Fibroblast of mammary gland (primary cell): ENCODE results near the gene PAK3.

Source experiments
- DNase-seq: peaks from one replicate; pipeline ENCODE4 v3.0.0-alpha.2; 2010; ENCODE audit warnings: low read depth
- H3K4me3 ChIP-seq: 2 replicates; pipeline ENCODE4 v1.5.1; 2011; ENCODE audit warnings: low read depth, mild to moderate bottlenecking, low read length, moderate library complexity; ENCODE audit not compliant: control insufficient read depth
- TF ChIP-seq, protein P1 (sequence below): conservative IDR thresholded peaks from 2 replicates; pipeline ENCODE4 v1.5.1; 2011; ENCODE audit warnings: low read depth, low read length, inconsistent platforms; ENCODE audit not compliant: control insufficient read depth, insufficient read depth

The PAK3 gene

DNA sequence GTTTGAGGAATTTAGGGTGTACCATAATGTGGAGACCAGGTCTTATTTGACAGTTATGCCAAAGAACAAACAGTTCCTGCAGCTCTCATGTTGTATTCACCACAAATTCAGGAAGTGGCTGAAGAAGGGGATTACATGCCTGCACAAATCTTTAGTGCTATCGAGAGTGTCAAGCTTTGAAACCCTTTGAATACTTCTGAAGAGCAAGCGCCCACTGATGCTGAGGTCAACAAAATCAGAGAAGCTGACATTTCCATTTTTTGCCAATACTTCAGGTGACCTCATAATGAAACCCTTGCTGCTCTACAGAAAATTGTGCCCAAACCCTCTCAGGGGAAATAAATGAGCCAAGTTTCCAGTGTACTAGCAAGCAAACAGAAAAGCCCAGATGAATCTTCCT lies 28.4 kb downstream of the PAK3 start:
- H3K4me3 ChIP-seq = no peak overlapping the region
- TF ChIP-seq, protein P1, sequence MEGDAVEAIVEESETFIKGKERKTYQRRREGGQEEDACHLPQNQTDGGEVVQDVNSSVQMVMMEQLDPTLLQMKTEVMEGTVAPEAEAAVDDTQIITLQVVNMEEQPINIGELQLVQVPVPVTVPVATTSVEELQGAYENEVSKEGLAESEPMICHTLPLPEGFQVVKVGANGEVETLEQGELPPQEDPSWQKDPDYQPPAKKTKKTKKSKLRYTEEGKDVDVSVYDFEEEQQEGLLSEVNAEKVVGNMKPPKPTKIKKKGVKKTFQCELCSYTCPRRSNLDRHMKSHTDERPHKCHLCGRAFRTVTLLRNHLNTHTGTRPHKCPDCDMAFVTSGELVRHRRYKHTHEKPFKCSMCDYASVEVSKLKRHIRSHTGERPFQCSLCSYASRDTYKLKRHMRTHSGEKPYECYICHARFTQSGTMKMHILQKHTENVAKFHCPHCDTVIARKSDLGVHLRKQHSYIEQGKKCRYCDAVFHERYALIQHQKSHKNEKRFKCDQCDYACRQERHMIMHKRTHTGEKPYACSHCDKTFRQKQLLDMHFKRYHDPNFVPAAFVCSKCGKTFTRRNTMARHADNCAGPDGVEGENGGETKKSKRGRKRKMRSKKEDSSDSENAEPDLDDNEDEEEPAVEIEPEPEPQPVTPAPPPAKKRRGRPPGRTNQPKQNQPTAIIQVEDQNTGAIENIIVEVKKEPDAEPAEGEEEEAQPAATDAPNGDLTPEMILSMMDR = no peak
- no peak for DNase-seq

DNA sequence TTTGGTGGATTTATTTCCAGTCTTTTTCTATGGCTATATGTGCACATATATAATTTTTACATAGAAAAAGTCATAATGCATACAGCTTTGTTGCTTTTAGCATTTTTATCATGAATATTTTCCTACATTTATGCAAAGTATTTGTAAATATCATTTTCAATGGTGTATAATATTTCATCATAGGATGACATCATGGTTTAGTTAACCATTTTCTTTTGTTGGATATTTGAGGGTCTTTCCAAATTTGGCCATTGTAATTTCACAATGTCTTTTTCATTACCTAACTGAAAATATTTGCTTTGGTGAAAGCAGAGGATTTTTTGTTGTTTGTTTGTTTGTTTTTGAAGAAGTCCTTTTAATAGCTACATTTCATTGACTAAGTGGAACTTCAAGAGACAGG lies 31.0 kb downstream of the PAK3 start:
- no peak for DNase-seq
- H3K4me3 ChIP-seq = no peak overlapping the region
- TF ChIP-seq, protein P1 = no peak

DNA sequence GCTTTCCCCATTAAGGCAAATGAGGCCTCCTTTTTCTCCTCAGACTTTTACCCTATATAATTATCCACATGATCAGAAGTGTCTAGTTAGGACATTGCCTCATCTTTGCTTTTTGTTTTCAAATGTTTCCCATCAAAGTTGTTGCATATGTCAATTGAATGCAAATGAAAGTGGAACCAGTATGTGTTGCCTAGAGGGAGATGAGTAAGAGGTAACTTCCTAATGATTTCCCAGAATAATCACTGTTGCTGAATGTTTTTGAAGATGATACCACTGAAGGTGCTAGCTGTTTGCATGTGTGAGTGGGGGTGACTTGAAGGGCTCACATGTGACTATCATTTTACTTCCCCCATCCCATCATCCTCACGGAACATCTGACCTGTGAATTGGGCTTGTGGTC lies 33.9 kb downstream of the PAK3 start:
- TF ChIP-seq, protein P1 = no peak
- no peak for DNase-seq
- H3K4me3 ChIP-seq = no peak overlapping the region

DNA sequence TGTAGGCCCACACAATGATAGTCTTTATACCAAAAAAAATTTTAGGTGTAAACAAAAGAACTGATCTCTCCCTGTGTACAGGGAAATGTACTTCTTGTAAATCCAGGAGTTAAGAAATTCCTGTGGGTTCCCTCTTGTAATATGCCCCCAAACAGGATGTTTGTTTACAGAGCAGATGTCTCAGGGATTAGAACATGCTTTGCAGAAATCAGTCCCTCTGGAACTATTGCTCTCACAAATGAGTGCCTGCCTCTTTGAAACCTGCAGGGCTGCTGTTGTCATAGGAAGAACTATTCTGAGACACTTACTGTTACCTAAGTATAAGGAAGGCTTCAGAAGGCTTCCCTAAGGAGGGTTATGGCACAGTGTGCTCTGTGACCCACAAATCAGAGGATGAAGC lies 35.6 kb downstream of the PAK3 start:
- H3K4me3 ChIP-seq = no peak overlapping the region
- TF ChIP-seq, protein P1 = no peak
- DNase-seq = peak; percentile 8

DNA sequence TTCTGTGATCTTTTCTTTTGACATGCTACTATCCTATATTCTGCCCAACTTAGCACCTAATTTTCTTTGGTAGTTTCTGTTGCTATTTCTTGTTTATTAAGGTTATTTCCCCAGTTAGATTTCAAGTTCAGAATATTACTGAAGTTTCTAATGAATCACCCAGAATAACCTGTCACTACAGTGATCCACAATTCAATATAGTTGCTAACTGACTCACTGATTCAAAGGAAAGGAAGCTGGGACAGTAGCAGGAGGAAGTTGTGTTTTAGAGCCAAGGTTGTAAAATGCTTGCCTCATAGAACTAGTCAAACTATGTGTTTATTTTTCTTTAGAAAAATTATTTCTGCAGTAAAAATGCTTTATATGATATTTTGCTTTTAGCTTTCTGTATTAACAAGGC lies 37.4 kb downstream of the PAK3 start:
- peak; percentile 15 for DNase-seq
- no peak overlapping the region for H3K4me3 ChIP-seq
- TF ChIP-seq, protein P1 = no peak

DNA sequence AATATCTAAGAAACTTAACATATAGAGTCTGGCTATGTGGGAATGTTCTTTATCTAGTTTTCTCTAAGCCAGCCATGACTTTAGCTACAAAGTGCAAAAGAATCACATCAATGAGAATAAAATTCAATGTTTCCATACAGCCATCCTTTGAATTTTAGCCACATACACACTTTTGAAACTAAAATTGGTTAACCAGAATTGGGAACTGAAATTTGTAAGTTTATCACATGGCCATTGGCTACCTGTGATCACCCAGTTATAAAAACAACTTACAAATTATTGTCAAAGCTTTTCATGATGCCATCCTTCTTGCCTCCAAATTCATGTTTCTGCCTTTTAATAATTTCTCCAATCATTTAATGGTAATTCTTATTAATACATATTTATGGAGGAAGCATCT lies 49.9 kb downstream of the PAK3 start:
- DNase-seq = no peak
- no peak overlapping the region for H3K4me3 ChIP-seq
- TF ChIP-seq, protein P1 = no peak

DNA sequence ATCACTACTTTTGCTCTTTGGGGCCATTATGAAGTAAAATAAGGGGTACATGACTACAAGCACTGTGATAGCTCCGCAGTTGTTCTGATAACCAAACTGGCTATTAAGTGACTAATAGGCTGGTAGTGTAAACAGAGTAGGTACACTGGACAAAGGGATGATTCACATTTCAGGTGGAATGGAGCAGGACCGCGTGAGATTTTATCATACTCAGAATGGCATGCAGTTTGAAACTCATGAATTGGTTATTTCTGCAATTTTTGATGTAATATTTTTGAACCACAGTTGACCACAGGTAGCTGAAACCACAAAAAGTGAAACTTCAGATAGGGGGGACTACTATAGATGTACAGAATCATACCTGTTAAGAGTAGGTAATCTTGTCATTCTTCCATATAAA lies 55.8 kb downstream of the PAK3 start:
- DNase-seq = no peak
- TF ChIP-seq, protein P1 = no peak

More for the DNA sequence above, 55.8 kb downstream of the PAK3 start:
- no peak overlapping the region for H3K4me3 ChIP-seq
